ENCODE results near the gene MGP.

GRCh38 chr12:14893506-14894250, 8.0 kb upstream of the MGP start:
- TF ChIP-seq ZNF8 (CRISPR knock-in tag; IDR thresholded peaks at IDR 0.05) (no peak), CREB5 (CRISPR knock-in tag; IDR thresholded peaks at IDR 0.05; ENCODE audit: low read depth) (no peak), ZFP30 (CRISPR knock-in tag; IDR thresholded peaks at IDR 0.05) (no peak), ZNF565 (CRISPR knock-in tag; conservative IDR thresholded peaks at IDR 0.05; ENCODE audit: low read depth) (no peak), PATZ1 (CRISPR knock-in tag; IDR thresholded peaks at IDR 0.05; ENCODE audit: borderline replicate concordance) (no peak), TOX (CRISPR knock-in tag; IDR thresholded peaks at IDR 0.05; ENCODE audit: borderline replicate concordance) (no peak)

Data from SK-N-SH treated with all-trans-retinoic acid at 6 μM for 48 hours (cell line).